ENCODE measurements around the gene POU3F2.
A peak's percentile ranks its signal among the peaks of the same experiment; 100 is the strongest.

The POU3F2 gene

GRCh38 chr6:98836962-98837944 is 2.9 kb downstream of the POU3F2 start:
- Histone ChIP-seq H3K27ac (no peak overlapping the region), H3K27me3 (replicated peaks) (peaks cover 87% of the 10 kb centered on the region), H3K36me3 (replicated peaks) (no peaks in the 10 kb centered on the region), H3K4me3 (ENCODE audit: low read depth, low read length) (no peak overlapping the region)
- TF ChIP-seq CTCF (IDR thresholded peaks at IDR 0.05; ENCODE audit: low read depth, low read length, missing control alignments), result no peak
- no peak for DNase-seq
- in situ Hi-C loops (cut with HindIII; ENCODE audit: low pct_ligation_motif_present, low sequenced_read_pairs), result no loop called here

- Histone ChIP-seq H3K36me3 (replicated peaks) (no peaks in the 10 kb centered on the region), H3K27ac (no peak overlapping the region), H3K4me3 (ENCODE audit: low read depth, low read length) (no peak overlapping the region), H3K27me3 (replicated peaks) (peaks cover 87% of the 10 kb centered on the region)
- no peak for DNase-seq
- no peak for TF ChIP-seq CTCF (IDR thresholded peaks at IDR 0.05; ENCODE audit: low read depth, low read length, missing control alignments)
- in situ Hi-C loops (cut with HindIII; ENCODE audit: low pct_ligation_motif_present, low sequenced_read_pairs), result no loop called here
Measured at GRCh38 chr6:98838032-98838431, 3.7 kb downstream of the POU3F2 start.

- no peak overlapping the region for H3K27ac ChIP-seq
- H3K27me3 ChIP-seq (replicated peaks), result peaks cover 89% of the 10 kb centered on the region
- no peak for DNase-seq
- no peak for TF ChIP-seq CTCF (IDR thresholded peaks at IDR 0.05; ENCODE audit: low read depth, low read length, missing control alignments)
- no peaks in the 10 kb centered on the region for H3K36me3 ChIP-seq (replicated peaks)
- in situ Hi-C loops (cut with HindIII; ENCODE audit: low pct_ligation_motif_present, low sequenced_read_pairs), result no loop called here
- no peak overlapping the region for H3K4me3 ChIP-seq (ENCODE audit: low read depth, low read length)
Measured at GRCh38 chr6:98838975-98839374, 4.6 kb downstream of the POU3F2 start.

- H3K4me3 ChIP-seq (ENCODE audit: low read depth, low read length), result no peak overlapping the region
- H3K27ac ChIP-seq, result no peak overlapping the region
- in situ Hi-C loops (cut with HindIII; ENCODE audit: low pct_ligation_motif_present, low sequenced_read_pairs), result no loop called here
- H3K36me3 ChIP-seq (replicated peaks), result no peaks in the 10 kb centered on the region
- peak; percentile 73 for TF ChIP-seq CTCF (IDR thresholded peaks at IDR 0.05; ENCODE audit: low read depth, low read length, missing control alignments)
- peaks cover 91% of the 10 kb centered on the region for H3K27me3 ChIP-seq (replicated peaks)
- no peak for DNase-seq
Measured at GRCh38 chr6:98839781-98840361, 5.5 kb downstream of the POU3F2 start.

- in situ Hi-C loops (cut with HindIII; ENCODE audit: low pct_ligation_motif_present, low sequenced_read_pairs), result no loop called here
- H3K36me3 ChIP-seq (replicated peaks), result no peaks in the 10 kb centered on the region
- peaks cover 92% of the 10 kb centered on the region for H3K27me3 ChIP-seq (replicated peaks)
- DNase-seq, result no peak
- H3K4me3 ChIP-seq (ENCODE audit: low read depth, low read length), result no peak overlapping the region
- TF ChIP-seq CTCF (IDR thresholded peaks at IDR 0.05; ENCODE audit: low read depth, low read length, missing control alignments), result no peak
- H3K27ac ChIP-seq, result no peak overlapping the region
Measured at GRCh38 chr6:98840385-98840784, 6.0 kb downstream of the POU3F2 start.
